OCI-LY3 (cell line): ENCODE measurements around the gene FOXP3.
"Not testable (repeated sequence)": the region's sequence is repeated elsewhere in the genome, so short reads cannot be mapped to it uniquely, and the experiment has no call there.

Source experiments
- H2AFZ ChIP-seq: fragments of 200-600, 300-600 bp; shearing (Covaris generic); 2 replicates; pipeline ENCODE4 v1.6.0; 2014; ENCODE audit warnings: antibody characterized with exemption, low read depth, low read length
- H3K27ac ChIP-seq: fragments of 200-600, 300-600 bp; sonication (generic); 2 replicates; pipeline ENCODE4 v1.5.1; 2014; ENCODE audit warnings: mild to moderate bottlenecking, low read length, moderate library complexity, mixed read lengths
- H3K27me3 ChIP-seq: fragments of 200-600, 300-600 bp; sonication (generic); 2 replicates; pipeline ENCODE4 v1.6.1; 2014; ENCODE audit warnings: low read depth, low read length, mixed read lengths
- H3K36me3 ChIP-seq: fragments of 200-600, 300-600 bp; sonication (generic); replicated peaks from 2 replicates; pipeline ENCODE3; 2014; ENCODE audit warnings: low read depth, low read length, mixed read lengths
- H3K4me1 ChIP-seq: fragments of 300-600, 200-600 bp; sonication (generic); 2 replicates; pipeline ENCODE4 v1.6.1; 2014; ENCODE audit warnings: low read length, mixed read lengths
- H3K4me2 ChIP-seq: fragments of 200-600, 300-600 bp; sonication (generic); 2 replicates; pipeline ENCODE4 v1.6.1; 2014; ENCODE audit warnings: low read length, mixed read lengths
- H3K4me3 ChIP-seq: fragments of 300-600, 200-600 bp; sonication (generic); 2 replicates; pipeline ENCODE4 v1.5.1; 2014; ENCODE audit warnings: antibody characterized with exemption, mild to moderate bottlenecking, low read length, moderate library complexity
- H3K79me2 ChIP-seq: fragments of 300-600, 200-600 bp; shearing (Covaris generic); 2 replicates; pipeline ENCODE4 v1.6.1; 2014; ENCODE audit warnings: mild to moderate bottlenecking, low read length, mixed read lengths
- H3K9ac ChIP-seq: fragments of 300-600, 200-600 bp; shearing (Covaris generic); 2 replicates; pipeline ENCODE4 v1.6.0; 2014; ENCODE audit warnings: mild to moderate bottlenecking, low read length, moderate library complexity
- H3K9me3 ChIP-seq: fragments of 200-600, 300-600 bp; shearing (Covaris generic); 2 replicates; pipeline ENCODE4 v1.6.1; 2014; ENCODE audit warnings: low read length, mixed read lengths; ENCODE audit not compliant: insufficient read depth
- H4K20me1 ChIP-seq: fragments of 200-600, 300-600 bp; sonication (generic); 2 replicates; pipeline ENCODE4 v1.6.1; 2016; ENCODE audit warnings: low read length, mixed read lengths; ENCODE audit not compliant: insufficient read depth
- EZH2phosphoT487 ChIP-seq: fragments of 200-600 bp; shearing (Covaris generic); IDR thresholded peaks from 2 replicates; pipeline ENCODE4 v1.6.1; 2018; ENCODE audit warnings: antibody characterized with exemption, mixed run types, low read depth
- TF ChIP-seq, protein P1 (sequence below): fragments of 200-600, 300-600 bp; sonication (generic); IDR thresholded peaks from 2 replicates; pipeline ENCODE4 v1.5.1; 2014; ENCODE audit warnings: antibody characterized with exemption, low read length, low read depth

The FOXP3 gene

DNA sequence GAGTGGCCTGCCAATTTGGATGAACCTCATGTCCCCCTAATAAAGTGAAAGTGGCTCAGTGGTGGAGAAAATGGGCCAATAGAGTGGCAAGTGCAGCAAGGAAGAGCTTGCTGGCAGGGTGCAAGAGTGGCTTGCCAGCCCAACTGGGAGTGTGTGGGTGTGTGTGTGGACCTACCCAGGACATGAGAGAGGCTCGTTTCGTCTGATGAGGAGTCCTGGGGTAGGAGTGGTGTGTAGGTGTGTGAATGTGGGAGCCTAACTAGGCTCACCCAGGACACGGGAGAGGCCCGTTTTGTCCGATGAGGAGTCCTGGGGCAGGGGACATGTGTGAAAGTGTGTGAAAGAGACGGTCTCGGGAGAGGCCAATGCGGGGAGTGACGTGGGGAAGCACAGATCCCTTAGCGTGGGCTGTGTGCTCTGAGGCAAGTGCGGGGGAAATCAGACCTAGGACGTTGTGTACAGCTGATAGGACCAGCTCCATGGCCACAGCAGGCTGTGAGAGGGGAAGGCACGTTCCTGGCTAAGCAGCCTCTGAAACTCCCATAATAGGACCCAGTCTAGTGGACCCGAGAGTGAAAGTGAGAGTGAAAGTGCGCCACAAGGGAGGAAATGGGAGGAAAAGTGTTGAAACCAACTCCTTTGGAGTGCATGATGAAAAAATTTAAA, 44.2 kb upstream of the FOXP3 start:
- H3K36me3 ChIP-seq, result no peaks in the 10 kb centered on the region
- no peaks in the 10 kb centered on the region for H4K20me1 ChIP-seq
- H3K79me2 ChIP-seq, result no peaks in the 10 kb centered on the region
- H3K4me1 ChIP-seq, result peaks cover 12% of the 10 kb centered on the region
- TF ChIP-seq EZH2phosphoT487, result no peak
- TF ChIP-seq, protein P1, sequence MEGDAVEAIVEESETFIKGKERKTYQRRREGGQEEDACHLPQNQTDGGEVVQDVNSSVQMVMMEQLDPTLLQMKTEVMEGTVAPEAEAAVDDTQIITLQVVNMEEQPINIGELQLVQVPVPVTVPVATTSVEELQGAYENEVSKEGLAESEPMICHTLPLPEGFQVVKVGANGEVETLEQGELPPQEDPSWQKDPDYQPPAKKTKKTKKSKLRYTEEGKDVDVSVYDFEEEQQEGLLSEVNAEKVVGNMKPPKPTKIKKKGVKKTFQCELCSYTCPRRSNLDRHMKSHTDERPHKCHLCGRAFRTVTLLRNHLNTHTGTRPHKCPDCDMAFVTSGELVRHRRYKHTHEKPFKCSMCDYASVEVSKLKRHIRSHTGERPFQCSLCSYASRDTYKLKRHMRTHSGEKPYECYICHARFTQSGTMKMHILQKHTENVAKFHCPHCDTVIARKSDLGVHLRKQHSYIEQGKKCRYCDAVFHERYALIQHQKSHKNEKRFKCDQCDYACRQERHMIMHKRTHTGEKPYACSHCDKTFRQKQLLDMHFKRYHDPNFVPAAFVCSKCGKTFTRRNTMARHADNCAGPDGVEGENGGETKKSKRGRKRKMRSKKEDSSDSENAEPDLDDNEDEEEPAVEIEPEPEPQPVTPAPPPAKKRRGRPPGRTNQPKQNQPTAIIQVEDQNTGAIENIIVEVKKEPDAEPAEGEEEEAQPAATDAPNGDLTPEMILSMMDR, result no peak
- H2AFZ ChIP-seq, result no peak overlapping the region
- no peak overlapping the region for H3K27ac ChIP-seq
- H3K27me3 ChIP-seq, result no peaks in the 10 kb centered on the region
- peak overlapping the region; percentile 24; the same call in 1 of the 2 replicates for H3K4me3 ChIP-seq
- H3K9ac ChIP-seq, result no peak overlapping the region
- peak overlapping the region; percentile 43 for H3K4me2 ChIP-seq
- no peaks in the 10 kb centered on the region for H3K9me3 ChIP-seq

- not testable (repeated sequence) for H3K4me2 ChIP-seq, H4K20me1 ChIP-seq, H2AFZ ChIP-seq, H3K4me3 ChIP-seq, H3K9me3 ChIP-seq, H3K27me3 ChIP-seq, H3K79me2 ChIP-seq, H3K27ac ChIP-seq, H3K9ac ChIP-seq, H3K36me3 ChIP-seq
- peaks cover 12% of the 10 kb centered on the region for H3K4me1 ChIP-seq
Observed at GRCh38 chrX:49307775-49308174, 43.3 kb upstream of the FOXP3 start.

DNA sequence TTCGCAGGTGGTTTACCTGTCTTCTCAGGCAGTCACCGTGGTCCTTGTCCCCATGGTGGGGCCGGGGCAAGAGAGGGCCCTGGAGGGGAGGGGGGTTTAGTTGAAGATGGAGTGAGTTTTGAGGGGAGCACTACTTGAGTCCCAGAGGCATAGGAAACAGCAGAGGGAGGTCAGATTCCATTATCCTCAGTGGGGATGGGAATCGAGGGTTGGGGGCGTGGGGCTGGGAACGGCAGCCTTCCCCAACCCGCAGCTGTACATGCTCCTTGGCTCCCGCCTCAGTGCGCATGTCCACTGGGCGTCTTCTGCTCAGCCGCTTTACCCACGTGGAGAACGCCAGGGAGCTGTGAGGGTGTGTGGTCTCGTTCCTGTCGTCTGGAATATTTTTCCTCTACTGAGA, 38.8 kb upstream of the FOXP3 start, which contains the start of gene GAGE10:
TSS of gene GAGE10 (plus strand) at position 301 of the 400 bp plus-strand sequence. CDS start 1,214 bp downstream, outside the sequence.
- H3K4me2 ChIP-seq, result no peak within 1 kb of the TSS
- peaks cover under 1% of the 10 kb centered on the region; the same call in 1 of the 2 replicates for H3K4me1 ChIP-seq
- no peaks in the 10 kb centered on the region for H4K20me1 ChIP-seq
- H2AFZ ChIP-seq, result no peak within 1 kb of the TSS
- no peaks in the 10 kb centered on the region for H3K79me2 ChIP-seq
- no peak within 1 kb of the TSS for H3K4me3 ChIP-seq
- H3K9ac ChIP-seq, result no peak within 1 kb of the TSS
- H3K27me3 ChIP-seq, result no peaks in the 10 kb centered on the region
- no peak within 1 kb of the TSS for H3K27ac ChIP-seq
- H3K9me3 ChIP-seq, result no peaks in the 10 kb centered on the region
- no peak for TF ChIP-seq EZH2phosphoT487
- TF ChIP-seq, protein P1, result no peak
- H3K36me3 ChIP-seq, result no peaks in the 10 kb centered on the region

- H4K20me1 ChIP-seq, result no peaks in the 10 kb centered on the region
- no peak overlapping the region for H3K27ac ChIP-seq
- H3K4me1 ChIP-seq, result no peaks in the 10 kb centered on the region
- TF ChIP-seq, protein P1, result no peak
- TF ChIP-seq EZH2phosphoT487, result no peak
- no peaks in the 10 kb centered on the region for H3K27me3 ChIP-seq
- no peak overlapping the region for H2AFZ ChIP-seq
- no peaks in the 10 kb centered on the region for H3K79me2 ChIP-seq
- H3K4me3 ChIP-seq, result no peak overlapping the region
- H3K4me2 ChIP-seq, result no peak overlapping the region
- H3K9ac ChIP-seq, result no peak overlapping the region
- no peaks in the 10 kb centered on the region for H3K36me3 ChIP-seq
- H3K9me3 ChIP-seq, result no peaks in the 10 kb centered on the region
Observed at GRCh38 chrX:49300703-49301102, 36.2 kb upstream of the FOXP3 start.

DNA sequence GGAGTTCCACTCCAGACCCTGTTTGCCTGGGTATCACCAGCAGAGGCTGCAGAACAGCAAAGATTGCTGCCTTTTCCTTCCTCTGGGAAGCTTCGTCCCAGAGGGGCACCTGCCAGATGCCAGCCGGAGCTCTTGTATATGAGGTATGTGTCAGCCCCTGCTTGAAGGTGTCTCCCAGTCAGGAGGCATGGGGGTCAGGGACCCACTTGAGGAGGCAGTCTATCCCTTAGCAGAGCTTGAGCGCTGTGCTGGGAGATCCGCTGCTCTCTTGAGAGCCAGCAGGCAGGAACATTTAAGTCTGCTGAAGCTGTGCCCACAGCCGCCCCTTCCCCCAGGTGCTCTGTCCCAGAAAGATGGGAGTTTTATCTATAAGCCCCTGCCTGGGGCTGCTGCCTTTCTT, 34.8 kb upstream of the FOXP3 start:
- H3K4me2 ChIP-seq, H3K79me2 ChIP-seq, H3K27me3 ChIP-seq, H2AFZ ChIP-seq, H3K27ac ChIP-seq, H3K9ac ChIP-seq, H3K4me1 ChIP-seq, H3K36me3 ChIP-seq, H4K20me1 ChIP-seq, H3K4me3 ChIP-seq, H3K9me3 ChIP-seq: not testable (repeated sequence)
